ENCODE data around the gene PCLO. TPM values are rescaled to one million over a fixed set of nuclear protein-coding genes. Genes with fewer than 3 reads are reported as not detected.

The PCLO gene
- total and polyA plus RNA-seq, 9 of the 15 experiments (the other 6 are each of a cell fraction or from before 2014, with no cell fraction given), result under 0.01 to 0.01 TPM; not detected in 7

DNA sequence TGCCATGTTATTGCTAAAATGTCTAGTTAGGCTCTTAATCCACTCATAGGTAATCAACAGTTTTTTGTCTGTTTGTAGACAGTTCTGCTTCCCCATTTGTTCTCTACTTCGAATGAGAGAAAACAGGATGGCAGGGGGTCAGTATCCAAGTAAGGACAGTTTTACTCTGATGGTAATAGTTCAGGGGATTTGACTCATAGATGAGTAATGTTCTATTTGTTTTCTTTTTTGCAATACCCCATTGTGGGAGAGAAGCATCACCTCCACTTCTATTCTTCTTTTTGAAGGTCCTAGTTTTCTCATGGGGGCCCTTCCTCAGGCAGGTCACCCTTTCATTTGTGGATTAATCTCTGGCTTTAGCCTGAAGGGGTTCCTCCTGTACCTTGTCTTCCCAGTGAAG lies 13.9 kb downstream of the PCLO start (continued):
- TF ChIP-seq SREBF2 (CRISPR knock-in tag; IDR thresholded peaks at IDR 0.05) (no peak), POLR3A (IDR thresholded peaks at IDR 0.05; ENCODE audit: borderline replicate concordance, extremely low read depth, insufficient read depth, insufficient read length) (no peak), BCL6 (CRISPR knock-in tag; IDR thresholded peaks at IDR 0.05) (no peak)

DNA sequence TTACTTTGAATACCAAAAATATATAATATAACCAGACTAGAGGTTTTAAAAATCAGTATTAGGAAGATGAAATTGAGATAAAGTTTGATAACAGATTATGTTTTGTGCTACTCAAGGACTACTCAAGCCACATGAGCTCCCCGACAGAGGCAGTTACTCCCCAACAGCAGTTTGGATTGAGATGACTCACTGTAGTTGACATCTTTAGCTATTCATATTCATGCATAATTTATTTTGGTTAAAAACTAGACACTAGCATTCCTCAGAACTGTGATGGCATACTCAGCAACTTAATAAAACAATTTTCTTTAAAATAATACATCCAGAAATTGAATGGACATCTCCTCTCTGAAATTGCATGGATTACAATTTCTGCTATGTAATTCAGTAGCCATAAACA lies 19.6 kb downstream of the PCLO start:
- no peak overlapping the region for H3K4me3 ChIP-seq
- 0% methylated on average over 1 of the region's 1 CpG for WGBS (ENCODE audit: insufficient coverage, low coverage, missing lambda C conversion rate)
- no peaks in the 10 kb centered on the region for H3K36me3 ChIP-seq (ENCODE audit: control insufficient read depth, insufficient read depth, low read length)
- no peak for TF ChIP-seq PML (IDR thresholded peaks at IDR 0.05; ENCODE audit: low read length)
- no peak for TF ChIP-seq GATAD2A (IDR thresholded peaks at IDR 0.05)
- DNase-seq (ENCODE audit: extremely low read depth in 1 of 4, low spot score in 3 of 4), result no peak
- H3K79me2 ChIP-seq (ENCODE audit: control insufficient read depth, insufficient read depth, low read length), result no peaks in the 10 kb centered on the region
- peaks cover 2% of the 10 kb centered on the region; the same call in 1 of the 2 replicates for H3K9me3 ChIP-seq (replicated peaks; ENCODE audit: control insufficient read depth, insufficient read depth, low read depth, low read length)
- no TSS peak for BruUV-seq (replicated peaks)
- H3K9me1 ChIP-seq (ENCODE audit: control insufficient read depth, insufficient read depth, low read length), result no peaks in the 10 kb centered on the region
- no peak overlapping the region for H3K4me2 ChIP-seq (ENCODE audit: insufficient read depth, low read length)
- no peak overlapping the region for H2AFZ ChIP-seq (ENCODE audit: low read depth, low read length)
- no peak overlapping the region for H3K9ac ChIP-seq (ENCODE audit: insufficient read depth in 1 of 2, low read depth in 2 of 2, low read length in 2 of 2)
- H4K20me1 ChIP-seq (replicated peaks; ENCODE audit: control insufficient read depth, insufficient read depth, low read length), result no peaks in the 10 kb centered on the region
- in situ Hi-C loops (cut with MboI), result no loop called here
- no peak for FAIRE-seq
- H3K27me3 ChIP-seq (ENCODE audit: control insufficient read depth in 2 of 2, insufficient read depth in 2 of 2, low read length in 2 of 2), result no peaks in the 10 kb centered on the region
- no peaks in the 10 kb centered on the region for H3K4me1 ChIP-seq (replicated peaks in 1 of 2; ENCODE audit: control insufficient read depth in 2 of 2, insufficient read depth in 2 of 2, low read length in 2 of 2)
- intact Hi-C loops (cut with micrococcal nuclease), result no loop called here
- CTCF ChIA-PET (ENCODE audit: low intra/inter-chr PET ratio), result no interaction called here
- POLR2A ChIA-PET, result no interaction called here
- ATAC-seq, result no peak
- H3K27ac ChIP-seq (ENCODE audit: extremely low read depth, low read depth, low read length), result no peak overlapping the region

- ChIA-PET CTCF (ENCODE audit: low intra/inter-chr PET ratio) (no interaction called here), POLR2A (no interaction called here)
- WGBS (ENCODE audit: insufficient coverage, low coverage, missing lambda C conversion rate), result 8% methylated on average over 2 of the region's 2 CpGs
- no peaks in the 10 kb centered on the region for H3K4me1 ChIP-seq (replicated peaks in 1 of 2; ENCODE audit: control insufficient read depth in 2 of 2, insufficient read depth in 2 of 2, low read length in 2 of 2)
- H4K20me1 ChIP-seq (replicated peaks; ENCODE audit: control insufficient read depth, insufficient read depth, low read length), result no peaks in the 10 kb centered on the region
- no peaks in the 10 kb centered on the region for H3K27me3 ChIP-seq (ENCODE audit: control insufficient read depth in 2 of 2, insufficient read depth in 2 of 2, low read length in 2 of 2)
- no peak for DNase-seq (ENCODE audit: extremely low read depth in 1 of 4, low spot score in 3 of 4)
- no peak overlapping the region for H3K9ac ChIP-seq (ENCODE audit: insufficient read depth in 1 of 2, low read depth in 2 of 2, low read length in 2 of 2)
- no TSS peak for BruUV-seq (replicated peaks)
- no peak overlapping the region for H3K4me2 ChIP-seq (ENCODE audit: insufficient read depth, low read length)
- no peaks in the 10 kb centered on the region for H3K36me3 ChIP-seq (ENCODE audit: control insufficient read depth, insufficient read depth, low read length)
- H3K9me1 ChIP-seq (ENCODE audit: control insufficient read depth, insufficient read depth, low read length), result no peaks in the 10 kb centered on the region
- H3K9me3 ChIP-seq (replicated peaks; ENCODE audit: control insufficient read depth, insufficient read depth, low read depth, low read length), result peaks cover 2% of the 10 kb centered on the region; the same call in 1 of the 2 replicates
- H2AFZ ChIP-seq (ENCODE audit: low read depth, low read length), result no peak overlapping the region
- H3K4me3 ChIP-seq, result no peak overlapping the region
- no peak overlapping the region for H3K27ac ChIP-seq (ENCODE audit: extremely low read depth, low read depth, low read length)
- in situ Hi-C loops (cut with MboI) (no loop called here), intact Hi-C loops (cut with micrococcal nuclease) (no loop called here)
- no peaks in the 10 kb centered on the region for H3K79me2 ChIP-seq (ENCODE audit: control insufficient read depth, insufficient read depth, low read length)
- ATAC-seq, result no peak
- FAIRE-seq, result no peak
- TF ChIP-seq DDX20 (tag; IDR thresholded peaks at IDR 0.05; ENCODE audit: low read depth) (no peak), ZNF134 (CRISPR knock-in tag; conservative IDR thresholded peaks at IDR 0.05) (no peak), HEY1 (CRISPR knock-in tag; IDR thresholded peaks at IDR 0.05; ENCODE audit: borderline replicate concordance) (no peak), RCOR1 (IDR thresholded peaks at IDR 0.05; ENCODE audit: borderline replicate concordance in 1 of 2, low read depth in 2 of 2, low read length in 2 of 2) (no peak), ZFP36 (IDR thresholded peaks at IDR 0.05; ENCODE audit: low read depth, low read length, partially characterized antibody) (no peak)
- TF ChIP-seq, protein P1, sequence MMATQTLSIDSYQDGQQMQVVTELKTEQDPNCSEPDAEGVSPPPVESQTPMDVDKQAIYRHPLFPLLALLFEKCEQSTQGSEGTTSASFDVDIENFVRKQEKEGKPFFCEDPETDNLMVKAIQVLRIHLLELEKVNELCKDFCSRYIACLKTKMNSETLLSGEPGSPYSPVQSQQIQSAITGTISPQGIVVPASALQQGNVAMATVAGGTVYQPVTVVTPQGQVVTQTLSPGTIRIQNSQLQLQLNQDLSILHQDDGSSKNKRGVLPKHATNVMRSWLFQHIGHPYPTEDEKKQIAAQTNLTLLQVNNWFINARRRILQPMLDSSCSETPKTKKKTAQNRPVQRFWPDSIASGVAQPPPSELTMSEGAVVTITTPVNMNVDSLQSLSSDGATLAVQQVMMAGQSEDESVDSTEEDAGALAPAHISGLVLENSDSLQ (IDR thresholded peaks at IDR 0.05), result no peak
- TF ChIP-seq, protein P2, sequence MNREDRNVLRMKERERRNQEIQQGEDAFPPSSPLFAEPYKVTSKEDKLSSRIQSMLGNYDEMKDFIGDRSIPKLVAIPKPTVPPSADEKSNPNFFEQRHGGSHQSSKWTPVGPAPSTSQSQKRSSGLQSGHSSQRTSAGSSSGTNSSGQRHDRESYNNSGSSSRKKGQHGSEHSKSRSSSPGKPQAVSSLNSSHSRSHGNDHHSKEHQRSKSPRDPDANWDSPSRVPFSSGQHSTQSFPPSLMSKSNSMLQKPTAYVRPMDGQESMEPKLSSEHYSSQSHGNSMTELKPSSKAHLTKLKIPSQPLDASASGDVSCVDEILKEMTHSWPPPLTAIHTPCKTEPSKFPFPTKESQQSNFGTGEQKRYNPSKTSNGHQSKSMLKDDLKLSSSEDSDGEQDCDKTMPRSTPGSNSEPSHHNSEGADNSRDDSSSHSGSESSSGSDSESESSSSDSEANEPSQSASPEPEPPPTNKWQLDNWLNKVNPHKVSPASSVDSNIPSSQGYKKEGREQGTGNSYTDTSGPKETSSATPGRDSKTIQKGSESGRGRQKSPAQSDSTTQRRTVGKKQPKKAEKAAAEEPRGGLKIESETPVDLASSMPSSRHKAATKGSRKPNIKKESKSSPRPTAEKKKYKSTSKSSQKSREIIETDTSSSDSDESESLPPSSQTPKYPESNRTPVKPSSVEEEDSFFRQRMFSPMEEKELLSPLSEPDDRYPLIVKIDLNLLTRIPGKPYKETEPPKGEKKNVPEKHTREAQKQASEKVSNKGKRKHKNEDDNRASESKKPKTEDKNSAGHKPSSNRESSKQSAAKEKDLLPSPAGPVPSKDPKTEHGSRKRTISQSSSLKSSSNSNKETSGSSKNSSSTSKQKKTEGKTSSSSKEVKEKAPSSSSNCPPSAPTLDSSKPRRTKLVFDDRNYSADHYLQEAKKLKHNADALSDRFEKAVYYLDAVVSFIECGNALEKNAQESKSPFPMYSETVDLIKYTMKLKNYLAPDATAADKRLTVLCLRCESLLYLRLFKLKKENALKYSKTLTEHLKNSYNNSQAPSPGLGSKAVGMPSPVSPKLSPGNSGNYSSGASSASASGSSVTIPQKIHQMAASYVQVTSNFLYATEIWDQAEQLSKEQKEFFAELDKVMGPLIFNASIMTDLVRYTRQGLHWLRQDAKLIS (CRISPR knock-in tag; IDR thresholded peaks at IDR 0.05), result no peak
These were observed 20.3 kb downstream of the PCLO start for GRCh38 chr7:83142365-83142764.
